DOHH2 (cell line): Measurements from ENCODE around the gene RBL2.

Experiments
- EZH2phosphoT487 ChIP-seq: fragments of 200-600 bp; sonication (generic); IDR thresholded peaks from 2 replicates; pipeline ENCODE4 v1.6.1; 2017; ENCODE audit warnings: borderline replicate concordance, mild to moderate bottlenecking, antibody characterized with exemption, low read length, moderate library complexity, mixed read lengths
- TF ChIP-seq, protein P1 (sequence below): fragments of 200-600 bp; sonication (generic); IDR thresholded peaks from one replicate; pipeline ENCODE4 v1.5.1; 2014; ENCODE audit warnings: antibody characterized with exemption, mild to moderate bottlenecking, low read depth, low read length; ENCODE audit not compliant: poor library complexity, severe bottlenecking

DNA sequence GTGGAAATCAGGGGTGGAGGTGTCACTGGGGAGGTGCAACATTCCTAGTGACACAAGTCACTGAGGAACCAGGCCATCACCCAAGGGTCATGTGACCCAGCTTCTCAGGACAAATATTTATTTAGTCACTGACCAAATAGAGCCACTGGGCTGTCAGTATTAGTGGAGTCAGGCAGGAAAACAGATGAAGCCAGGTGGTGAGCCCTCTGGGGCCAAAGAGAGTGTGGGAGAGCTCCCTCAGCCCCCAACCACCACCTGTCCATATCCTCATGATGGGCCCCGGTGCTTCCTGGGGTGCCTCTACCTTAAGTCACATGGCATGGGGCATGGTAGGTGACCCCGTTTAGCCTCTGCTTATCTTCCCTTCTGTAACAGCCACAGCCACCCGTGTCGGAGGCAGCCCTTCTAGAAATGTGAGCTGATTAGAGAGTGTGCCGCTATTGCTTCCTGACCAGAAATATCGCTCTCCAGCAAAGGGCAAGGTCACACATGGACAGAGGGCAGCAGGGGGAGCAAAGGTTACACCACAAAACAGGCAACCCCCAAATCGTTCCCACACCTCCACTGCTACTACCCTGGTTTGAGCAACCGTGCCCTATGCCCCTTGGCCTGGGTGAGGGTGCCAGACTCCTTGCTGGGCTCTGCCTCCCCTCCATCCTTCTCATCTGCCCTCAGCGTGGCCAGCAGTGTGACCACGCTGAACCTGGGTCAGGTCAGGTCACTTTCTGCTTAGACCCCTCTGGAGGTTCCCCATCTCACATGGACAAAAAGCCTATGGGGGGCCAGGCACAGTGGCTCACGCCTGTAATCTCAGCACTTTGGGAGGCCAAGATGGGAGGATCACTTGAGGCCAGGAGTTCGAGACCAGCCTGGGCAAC lies 77.4 kb downstream of the RBL2 start:
- TF ChIP-seq, protein P1, sequence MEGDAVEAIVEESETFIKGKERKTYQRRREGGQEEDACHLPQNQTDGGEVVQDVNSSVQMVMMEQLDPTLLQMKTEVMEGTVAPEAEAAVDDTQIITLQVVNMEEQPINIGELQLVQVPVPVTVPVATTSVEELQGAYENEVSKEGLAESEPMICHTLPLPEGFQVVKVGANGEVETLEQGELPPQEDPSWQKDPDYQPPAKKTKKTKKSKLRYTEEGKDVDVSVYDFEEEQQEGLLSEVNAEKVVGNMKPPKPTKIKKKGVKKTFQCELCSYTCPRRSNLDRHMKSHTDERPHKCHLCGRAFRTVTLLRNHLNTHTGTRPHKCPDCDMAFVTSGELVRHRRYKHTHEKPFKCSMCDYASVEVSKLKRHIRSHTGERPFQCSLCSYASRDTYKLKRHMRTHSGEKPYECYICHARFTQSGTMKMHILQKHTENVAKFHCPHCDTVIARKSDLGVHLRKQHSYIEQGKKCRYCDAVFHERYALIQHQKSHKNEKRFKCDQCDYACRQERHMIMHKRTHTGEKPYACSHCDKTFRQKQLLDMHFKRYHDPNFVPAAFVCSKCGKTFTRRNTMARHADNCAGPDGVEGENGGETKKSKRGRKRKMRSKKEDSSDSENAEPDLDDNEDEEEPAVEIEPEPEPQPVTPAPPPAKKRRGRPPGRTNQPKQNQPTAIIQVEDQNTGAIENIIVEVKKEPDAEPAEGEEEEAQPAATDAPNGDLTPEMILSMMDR, result no peak
- TF ChIP-seq EZH2phosphoT487, result no peak
